ENCODE results near the gene MSTO1.
A peak's percentile ranks its signal among the peaks of the same experiment; 100 is the strongest.
"Not testable (repeated sequence)": the region's sequence is repeated elsewhere in the genome, so short reads cannot be mapped to it uniquely, and the experiment has no call there.

MSTO1 gene

GRCh38 chr1:155623357-155623756, 13.3 kb downstream of the MSTO1 start:
- H3K9me2 ChIP-seq (replicated peaks; ENCODE audit: low read depth, low read length), result no peaks in the 10 kb centered on the region
- H3K36me3 ChIP-seq (ENCODE audit: insufficient read depth, low read length), result no peaks in the 10 kb centered on the region
- H3K4me3 ChIP-seq (ENCODE audit: low read length, poor library complexity, severe bottlenecking), result no peak overlapping the region
- H3K4me2 ChIP-seq (ENCODE audit: low read depth, low read length, poor library complexity, severe bottlenecking), result no peak overlapping the region
- H3K27me3 ChIP-seq (ENCODE audit: insufficient read depth, low read length, poor library complexity, severe bottlenecking), result no peaks in the 10 kb centered on the region
- H3K79me2 ChIP-seq (ENCODE audit: insufficient read depth, low read length), result no peaks in the 10 kb centered on the region
- H4K20me1 ChIP-seq (ENCODE audit: insufficient read depth, low read length, poor library complexity, severe bottlenecking), result no peaks in the 10 kb centered on the region
- H3K9me3 ChIP-seq (ENCODE audit: insufficient read depth, low read depth, low read length), result no peaks in the 10 kb centered on the region
- peaks cover 3% of the 10 kb centered on the region for H3K4me1 ChIP-seq (ENCODE audit: insufficient read depth, low read length, poor library complexity, severe bottlenecking)
- no peak overlapping the region for H2AFZ ChIP-seq (ENCODE audit: low read length)
- no peaks in the 10 kb centered on the region for H3F3A ChIP-seq (ENCODE audit: low read depth)
- no peak overlapping the region for H3K9ac ChIP-seq (ENCODE audit: low read depth, low read length, poor library complexity, severe bottlenecking)
- TF ChIP-seq, protein P1, sequence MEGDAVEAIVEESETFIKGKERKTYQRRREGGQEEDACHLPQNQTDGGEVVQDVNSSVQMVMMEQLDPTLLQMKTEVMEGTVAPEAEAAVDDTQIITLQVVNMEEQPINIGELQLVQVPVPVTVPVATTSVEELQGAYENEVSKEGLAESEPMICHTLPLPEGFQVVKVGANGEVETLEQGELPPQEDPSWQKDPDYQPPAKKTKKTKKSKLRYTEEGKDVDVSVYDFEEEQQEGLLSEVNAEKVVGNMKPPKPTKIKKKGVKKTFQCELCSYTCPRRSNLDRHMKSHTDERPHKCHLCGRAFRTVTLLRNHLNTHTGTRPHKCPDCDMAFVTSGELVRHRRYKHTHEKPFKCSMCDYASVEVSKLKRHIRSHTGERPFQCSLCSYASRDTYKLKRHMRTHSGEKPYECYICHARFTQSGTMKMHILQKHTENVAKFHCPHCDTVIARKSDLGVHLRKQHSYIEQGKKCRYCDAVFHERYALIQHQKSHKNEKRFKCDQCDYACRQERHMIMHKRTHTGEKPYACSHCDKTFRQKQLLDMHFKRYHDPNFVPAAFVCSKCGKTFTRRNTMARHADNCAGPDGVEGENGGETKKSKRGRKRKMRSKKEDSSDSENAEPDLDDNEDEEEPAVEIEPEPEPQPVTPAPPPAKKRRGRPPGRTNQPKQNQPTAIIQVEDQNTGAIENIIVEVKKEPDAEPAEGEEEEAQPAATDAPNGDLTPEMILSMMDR (conservative IDR thresholded peaks at IDR 0.05; ENCODE audit: low read length), result no peak
- no peak for TF ChIP-seq EZH2phosphoT487 (IDR thresholded peaks at IDR 0.05; ENCODE audit: borderline replicate concordance)

DNA sequence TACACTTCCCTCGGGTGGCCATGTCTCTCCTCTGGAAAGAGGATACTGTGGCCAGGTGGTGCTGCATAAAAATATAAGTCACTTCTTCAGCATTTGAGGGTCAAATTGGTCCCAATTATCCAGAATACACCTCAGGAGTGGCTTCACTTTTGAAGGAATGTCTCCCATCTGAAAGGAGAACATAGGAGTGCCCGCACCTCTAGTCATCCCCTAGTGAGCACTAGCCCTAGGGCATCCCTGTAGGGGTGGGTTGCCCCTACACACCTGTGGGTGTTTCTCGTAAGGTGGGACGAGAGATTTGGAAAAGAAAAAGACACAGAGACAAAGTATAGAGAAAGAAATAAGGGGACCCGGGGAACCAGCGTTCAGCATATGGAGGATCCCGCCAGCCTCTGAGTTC, 16.4 kb downstream of the MSTO1 start:
- H3K9ac ChIP-seq (ENCODE audit: low read depth, low read length, poor library complexity, severe bottlenecking); H3K36me3 ChIP-seq (ENCODE audit: insufficient read depth, low read length); H3K9me2 ChIP-seq (replicated peaks; ENCODE audit: low read depth, low read length); H3F3A ChIP-seq (ENCODE audit: low read depth); H4K20me1 ChIP-seq (ENCODE audit: insufficient read depth, low read length, poor library complexity, severe bottlenecking); H3K27me3 ChIP-seq (ENCODE audit: insufficient read depth, low read length, poor library complexity, severe bottlenecking); H3K9me3 ChIP-seq (ENCODE audit: insufficient read depth, low read depth, low read length); H3K4me2 ChIP-seq (ENCODE audit: low read depth, low read length, poor library complexity, severe bottlenecking); H2AFZ ChIP-seq (ENCODE audit: low read length); H3K4me3 ChIP-seq (ENCODE audit: low read length, poor library complexity, severe bottlenecking); H3K79me2 ChIP-seq (ENCODE audit: insufficient read depth, low read length); H3K4me1 ChIP-seq (ENCODE audit: insufficient read depth, low read length, poor library complexity, severe bottlenecking): not testable (repeated sequence)

GRCh38 chr1:155636397-155637153, 26.6 kb downstream of the MSTO1 start:
- Histone ChIP-seq H3K79me2 (ENCODE audit: insufficient read depth, low read length) (no peaks in the 10 kb centered on the region), H3K36me3 (ENCODE audit: insufficient read depth, low read length) (no peaks in the 10 kb centered on the region), H3K27me3 (ENCODE audit: insufficient read depth, low read length, poor library complexity, severe bottlenecking) (no peaks in the 10 kb centered on the region), H3K9me3 (ENCODE audit: insufficient read depth, low read depth, low read length) (peaks cover 9% of the 10 kb centered on the region; the same call in 1 of the 2 replicates), H2AFZ (ENCODE audit: low read length) (peak overlapping the region; percentile 95), H3K4me3 (ENCODE audit: low read length, poor library complexity, severe bottlenecking) (peak overlapping the region; percentile 77), H3K4me2 (ENCODE audit: low read depth, low read length, poor library complexity, severe bottlenecking) (peak overlapping the region; percentile 84), H3F3A (ENCODE audit: low read depth) (no peaks in the 10 kb centered on the region), H3K4me1 (ENCODE audit: insufficient read depth, low read length, poor library complexity, severe bottlenecking) (peaks cover 15% of the 10 kb centered on the region), H3K9me2 (replicated peaks; ENCODE audit: low read depth, low read length) (no peaks in the 10 kb centered on the region), H3K9ac (ENCODE audit: low read depth, low read length, poor library complexity, severe bottlenecking) (no peak overlapping the region), H4K20me1 (ENCODE audit: insufficient read depth, low read length, poor library complexity, severe bottlenecking) (no peaks in the 10 kb centered on the region)
- no peak for TF ChIP-seq EZH2phosphoT487 (IDR thresholded peaks at IDR 0.05; ENCODE audit: borderline replicate concordance)
- TF ChIP-seq, protein P1 (conservative IDR thresholded peaks at IDR 0.05; ENCODE audit: low read length), result no peak

DNA sequence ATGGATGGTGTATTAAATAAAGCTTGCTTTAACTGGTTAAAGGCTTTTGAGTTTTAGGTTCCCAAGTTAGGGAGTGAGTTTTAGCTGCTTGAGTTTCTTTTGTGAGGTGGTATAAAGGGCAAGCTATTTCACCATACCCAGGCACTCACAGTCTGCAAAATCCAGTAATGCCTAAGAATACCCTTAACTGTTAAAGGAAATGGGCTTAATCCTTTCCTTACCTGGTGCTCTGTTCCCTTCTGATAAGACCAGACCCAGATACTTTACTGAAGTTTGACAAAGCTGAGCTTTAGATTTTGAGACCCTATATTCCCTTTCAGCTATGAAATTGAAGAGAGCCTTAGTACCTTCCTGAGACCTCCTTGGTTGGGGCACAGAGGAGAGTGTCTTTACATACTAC, 30.3 kb downstream of the MSTO1 start:
- Histone ChIP-seq H3F3A (ENCODE audit: low read depth) (no peaks in the 10 kb centered on the region), H3K4me2 (ENCODE audit: low read depth, low read length, poor library complexity, severe bottlenecking) (no peak overlapping the region), H3K9ac (ENCODE audit: low read depth, low read length, poor library complexity, severe bottlenecking) (no peak overlapping the region), H3K79me2 (ENCODE audit: insufficient read depth, low read length) (no peaks in the 10 kb centered on the region), H3K36me3 (ENCODE audit: insufficient read depth, low read length) (no peaks in the 10 kb centered on the region), H3K27me3 (ENCODE audit: insufficient read depth, low read length, poor library complexity, severe bottlenecking) (no peaks in the 10 kb centered on the region), H3K4me1 (ENCODE audit: insufficient read depth, low read length, poor library complexity, severe bottlenecking) (peaks cover 15% of the 10 kb centered on the region), H2AFZ (ENCODE audit: low read length) (no peak overlapping the region), H3K9me3 (ENCODE audit: insufficient read depth, low read depth, low read length) (peaks cover 24% of the 10 kb centered on the region), H3K4me3 (ENCODE audit: low read length, poor library complexity, severe bottlenecking) (no peak overlapping the region), H3K9me2 (replicated peaks; ENCODE audit: low read depth, low read length) (no peaks in the 10 kb centered on the region), H4K20me1 (ENCODE audit: insufficient read depth, low read length, poor library complexity, severe bottlenecking) (no peaks in the 10 kb centered on the region)
- TF ChIP-seq, protein P1 (conservative IDR thresholded peaks at IDR 0.05; ENCODE audit: low read length), result no peak
- TF ChIP-seq EZH2phosphoT487 (IDR thresholded peaks at IDR 0.05; ENCODE audit: borderline replicate concordance), result no peak

DNA sequence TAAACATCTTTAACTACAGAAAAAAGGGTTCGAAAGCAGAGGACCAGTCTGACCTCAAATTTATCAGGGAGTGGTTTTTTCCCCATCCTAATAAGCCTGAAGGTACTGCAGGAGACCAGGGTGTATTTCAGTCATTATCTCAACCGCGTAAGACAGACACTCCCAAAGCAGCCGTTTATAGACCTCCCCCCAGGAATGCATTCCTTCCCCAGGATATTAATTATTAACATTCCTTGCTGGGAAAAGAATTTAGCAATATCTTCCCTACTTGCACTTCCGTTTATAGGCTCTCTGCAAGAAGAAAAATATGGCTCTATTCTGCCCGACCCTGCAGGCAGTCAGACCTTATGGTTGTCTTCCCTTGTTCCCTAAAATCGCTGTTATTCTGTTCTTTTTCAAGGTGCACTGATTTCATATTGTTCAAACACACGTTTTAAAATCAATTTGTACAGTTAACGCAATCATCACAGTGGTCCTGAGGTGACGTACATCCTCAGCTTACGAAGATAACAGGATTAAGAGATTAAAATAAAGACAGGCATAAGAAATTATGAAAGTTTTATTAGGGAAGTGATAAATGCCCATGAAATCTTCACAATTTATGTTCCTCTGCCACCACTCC, 32.7 kb downstream of the MSTO1 start:
- H3K4me1 ChIP-seq (ENCODE audit: insufficient read depth, low read length, poor library complexity, severe bottlenecking); H3K36me3 ChIP-seq (ENCODE audit: insufficient read depth, low read length); H3K9ac ChIP-seq (ENCODE audit: low read depth, low read length, poor library complexity, severe bottlenecking); H2AFZ ChIP-seq (ENCODE audit: low read length); H3F3A ChIP-seq (ENCODE audit: low read depth); H3K79me2 ChIP-seq (ENCODE audit: insufficient read depth, low read length); H3K4me3 ChIP-seq (ENCODE audit: low read length, poor library complexity, severe bottlenecking); H3K27me3 ChIP-seq (ENCODE audit: insufficient read depth, low read length, poor library complexity, severe bottlenecking); H3K9me2 ChIP-seq (replicated peaks; ENCODE audit: low read depth, low read length); H4K20me1 ChIP-seq (ENCODE audit: insufficient read depth, low read length, poor library complexity, severe bottlenecking); H3K4me2 ChIP-seq (ENCODE audit: low read depth, low read length, poor library complexity, severe bottlenecking): not testable (repeated sequence)
- H3K9me3 ChIP-seq (ENCODE audit: insufficient read depth, low read depth, low read length), result peaks cover 24% of the 10 kb centered on the region

All from Loucy (cell line).